HCT116 (cell line): ENCODE measurements around the gene NDUFS5. TPM values are rescaled to one million over a fixed set of nuclear protein-coding genes. Genes with fewer than 3 reads are reported as not detected.

Experiments used
- ATAC-seq: fragments of 200-7000 bp; cut with Tn5 transposase; 2 replicates; pipeline ENCODE4 v1.9.1; 2020; ENCODE audit warnings: mild to moderate bottlenecking, moderate library complexity
- BruUV-seq: library from RNA; stranded (reverse); fragments of 400-500 nt; replicated peaks from 2 replicates; lab custom pipeline; 2021; lab: Mats Ljungman, UMichigan
- CTCF ChIA-PET: fragments of 300-600 bp; sonication (Branson Sonifier 250); formaldehyde crosslinking; loops from one replicate; lab custom pipeline; 2021; ENCODE audit warnings: antibody characterized with exemption; lab: Charles Lee
- POLR2A ChIA-PET: fragments of 300-600, 350-600 bp; sonication (Branson Sonifier 250); formaldehyde crosslinking; loops from one replicate; lab custom pipeline; 2021; ENCODE audit warnings: antibody characterized with exemption; lab: Charles Lee
- RAD21 ChIA-PET, 2 experiments: fragments of 300-600 bp; sonication (Branson Sonifier 250); formaldehyde crosslinking; loops; one replicate each; lab custom pipeline; 2023; ENCODE audit warnings: low total read pairs in 2 of 2; ENCODE audit not compliant: uncharacterized antibody in 2 of 2, unreplicated experiment in 2 of 2, low non-redundant PET in 1 of 2; lab: Charles Lee
- DNase-seq: peaks from one replicate; pipeline ENCODE4 v3.0.0-alpha.2; 2010; ENCODE audit warnings: low read depth, low spot score
- H2AFZ ChIP-seq: fragments of 200-600 bp; shearing (Covaris generic), sonication (generic); 2 replicates; pipeline ENCODE4 v1.6.1; 2017; ENCODE audit warnings: low read depth, mixed run types, mixed read lengths, antibody characterized with exemption, low read length; ENCODE audit not compliant: poor library complexity, severe bottlenecking
- H3K27ac ChIP-seq: 2 replicates; pipeline ENCODE4 v1.5.1; 2012; ENCODE audit warnings: low read depth, low read length
- H3K27me3 ChIP-seq: fragments of 200-600 bp; sonication (generic); 2 replicates; pipeline ENCODE4 v1.6.1; 2016; ENCODE audit warnings: mixed run types, low read length, mixed read lengths; ENCODE audit not compliant: insufficient read depth
- H3K36me3 ChIP-seq, 2 experiments: fragments of 200-500 bp in 1 of 2; fragments of 200-600 bp in 1 of 2; sonication (Bioruptor generic) in 1 of 2; sonication (generic) in 1 of 2; 2 replicates each; pipeline versions ENCODE4 v1.5.1 to v1.6.1; 2014 to 2016; ENCODE audit warnings: low read length in 2 of 2, inconsistent platforms in 1 of 2, mixed read lengths in 1 of 2, mixed run types in 1 of 2; ENCODE audit not compliant: insufficient read depth in 2 of 2, control insufficient read depth in 1 of 2
- H3K4me1 ChIP-seq, 2 experiments: fragments of 200-600 bp in 1 of 2; sonication (generic) in 1 of 2; 2 replicates each; pipeline versions ENCODE4 v1.5.1 to v1.6.1; 2012 to 2017; ENCODE audit warnings: low read length in 2 of 2, inconsistent platforms in 1 of 2, mild to moderate bottlenecking in 1 of 2, mixed read lengths in 1 of 2, mixed run types in 1 of 2, moderate library complexity in 1 of 2; ENCODE audit not compliant: insufficient read depth in 2 of 2, control insufficient read depth in 1 of 2
- H3K4me2 ChIP-seq: fragments of 200-600 bp; sonication (generic); 2 replicates; pipeline ENCODE4 v1.6.1; 2017; ENCODE audit warnings: mixed run types, low read length, mixed read lengths
- H3K4me3 ChIP-seq, 2 experiments: fragments of 200-600 bp in 1 of 2; sonication (generic) in 1 of 2; replicated peaks in 1 of 2; 2 replicates each; pipeline ENCODE4 v1.5.1; 2011 to 2016; ENCODE audit warnings: low read length in 2 of 2, control low read depth in 1 of 2, low read depth in 1 of 2, mild to moderate bottlenecking in 1 of 2, mixed read lengths in 1 of 2, mixed run types in 1 of 2
- H3K79me2 ChIP-seq: fragments of 200-600 bp; sonication (generic); 2 replicates; pipeline ENCODE4 v1.6.1; 2017; ENCODE audit warnings: mild to moderate bottlenecking, mixed run types, low read length, moderate library complexity, mixed read lengths; ENCODE audit not compliant: insufficient read depth
- H3K9ac ChIP-seq: fragments of 200-600 bp; sonication (generic); 2 replicates; pipeline ENCODE4 v1.6.1; 2016; ENCODE audit warnings: low read length, mixed read lengths
- H3K9me2 ChIP-seq: fragments of 200-600 bp; sonication (generic), shearing (Covaris generic); 2 replicates; pipeline ENCODE4 v1.6.1; 2017; ENCODE audit warnings: mixed run types, mild to moderate bottlenecking, moderate library complexity; ENCODE audit not compliant: insufficient read depth
- H3K9me3 ChIP-seq, 2 experiments: fragments of 200-500 bp in 1 of 2; fragments of 200-600 bp in 1 of 2; sonication (Bioruptor generic) in 1 of 2; sonication (generic) in 1 of 2; 2 replicates each; pipeline ENCODE4 v1.6.1; 2014 to 2017; ENCODE audit warnings: low read length in 2 of 2, mixed read lengths in 2 of 2, inconsistent platforms in 1 of 2, low read depth in 1 of 2, mild to moderate bottlenecking in 1 of 2, mixed run types in 1 of 2, moderate library complexity in 1 of 2; ENCODE audit not compliant: control insufficient read depth in 1 of 2, insufficient read depth in 1 of 2
- H4K20me1 ChIP-seq: fragments of 200-600 bp; sonication (generic), shearing (Covaris generic); 2 replicates; pipeline ENCODE4 v1.6.1; 2017; ENCODE audit warnings: mixed run types, mild to moderate bottlenecking, moderate library complexity; ENCODE audit not compliant: insufficient read depth
- EGR1 ChIP-seq: IDR thresholded peaks from 2 replicates; pipeline ENCODE4 v1.6.1; 2012; ENCODE audit warnings: low read depth
- EZH2 ChIP-seq: fragments of 200-600 bp; sonication (generic); IDR thresholded peaks from 2 replicates; pipeline ENCODE4 v1.6.1; 2017; ENCODE audit warnings: antibody characterized with exemption, mixed run types
- EZH2phosphoT487 ChIP-seq: fragments of 200-600 bp; IDR thresholded peaks from 2 replicates; pipeline ENCODE4 v1.6.1; 2018; ENCODE audit warnings: antibody characterized with exemption, borderline replicate concordance
- JUND ChIP-seq: IDR thresholded peaks from 2 replicates; pipeline ENCODE4 v1.6.1; 2012
- POLR2A ChIP-seq: IDR thresholded peaks from 2 replicates; pipeline ENCODE4 v1.7.0; 2011; ENCODE audit warnings: borderline replicate concordance; ENCODE audit not compliant: insufficient read depth, insufficient read length; ENCODE audit errors: extremely low read depth
- RAD21 ChIP-seq: IDR thresholded peaks from 2 replicates; pipeline ENCODE4 v1.6.1; 2012; ENCODE audit warnings: low read depth, mild to moderate bottlenecking
- ZNF274 ChIP-seq: fragments of 200-500 bp; sonication (Bioruptor generic); IDR thresholded peaks from 2 replicates; pipeline ENCODE4 v1.6.1; 2014; ENCODE audit warnings: mild to moderate bottlenecking, low read depth, low read length, inconsistent platforms
- intact Hi-C: fragments of 100-400 bp; cut with micrococcal nuclease; formaldehyde crosslinking; loops from 2 replicates; pipeline ENCODE4 v1.10.0; 2022
- total RNA-seq: library from RNA; stranded (reverse); gene quantifications from one replicate; pipeline ENCODE4 v1.2.1, GENCODE V29; 2021; ENCODE audit not compliant: unreplicated experiment
- TF ChIP-seq, protein P1 (sequence below), 3 experiments: fragments of 200-600 bp in 1 of 3; sonication (generic) in 1 of 3; IDR thresholded peaks in 2 of 3; conservative IDR thresholded peaks in 1 of 3; 2 replicates each; pipeline ENCODE4 v1.5.1; 2012 to 2017; ENCODE audit warnings: low read depth in 2 of 3, low read length in 2 of 3, antibody characterized with exemption in 1 of 3, borderline replicate concordance in 1 of 3, control low read depth in 1 of 3, mild to moderate bottlenecking in 1 of 3, mixed read lengths in 1 of 3, mixed run types in 1 of 3, moderate library complexity in 1 of 3; ENCODE audit not compliant: insufficient read depth in 1 of 3

The NDUFS5 gene
- total RNA-seq, 1 experiment from 2014 or later = 263 TPM

DNA sequence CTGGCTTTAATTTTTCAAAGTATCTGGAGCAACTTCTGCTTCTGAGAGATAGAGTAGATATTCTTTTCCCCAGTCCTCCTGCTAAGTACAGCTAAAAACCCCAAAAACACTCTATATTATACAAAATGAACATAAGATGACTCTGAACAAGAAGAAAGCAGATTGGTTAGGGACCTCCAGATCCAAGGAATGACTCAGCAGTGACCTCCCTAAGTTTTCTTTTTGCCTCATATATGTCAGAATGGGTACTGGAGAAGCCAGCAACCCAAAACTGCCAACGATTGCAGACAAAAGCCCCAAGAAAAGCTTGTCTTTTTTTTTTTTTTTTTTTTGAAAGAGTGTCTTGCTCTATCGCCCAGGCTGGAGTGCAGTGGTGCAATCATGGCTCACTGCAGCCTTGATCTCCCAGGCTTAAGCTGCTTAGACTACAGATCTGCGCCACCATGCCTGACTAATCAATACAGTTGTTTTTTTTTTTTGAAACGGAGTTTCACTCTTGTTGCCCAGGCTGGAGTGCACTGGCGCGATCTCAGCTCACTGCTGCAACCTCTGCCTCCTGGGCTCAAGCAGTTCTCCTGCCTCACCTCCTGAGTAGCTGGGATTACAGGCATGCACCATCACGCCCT, 22.7 kb downstream of the NDUFS5 start:
- Histone ChIP-seq H3K4me2 (no peak overlapping the region), H3K4me1 (peaks cover 4 to 5% of the 10 kb centered on the region in 2 experiments; a peak in 3 of 4 replicates), H3K27ac (no peak overlapping the region), H3K9me2 (no peaks in the 10 kb centered on the region), H3K27me3 (no peaks in the 10 kb centered on the region), H2AFZ (no peak overlapping the region), H3K36me3 (no peaks in the 10 kb centered on the region), H3K4me3 (no peak overlapping the region), H3K9ac (no peak overlapping the region), H4K20me1 (no peaks in the 10 kb centered on the region), H3K9me3 (no peaks in the 10 kb centered on the region), H3K79me2 (no peaks in the 10 kb centered on the region)
- TF ChIP-seq, protein P1, sequence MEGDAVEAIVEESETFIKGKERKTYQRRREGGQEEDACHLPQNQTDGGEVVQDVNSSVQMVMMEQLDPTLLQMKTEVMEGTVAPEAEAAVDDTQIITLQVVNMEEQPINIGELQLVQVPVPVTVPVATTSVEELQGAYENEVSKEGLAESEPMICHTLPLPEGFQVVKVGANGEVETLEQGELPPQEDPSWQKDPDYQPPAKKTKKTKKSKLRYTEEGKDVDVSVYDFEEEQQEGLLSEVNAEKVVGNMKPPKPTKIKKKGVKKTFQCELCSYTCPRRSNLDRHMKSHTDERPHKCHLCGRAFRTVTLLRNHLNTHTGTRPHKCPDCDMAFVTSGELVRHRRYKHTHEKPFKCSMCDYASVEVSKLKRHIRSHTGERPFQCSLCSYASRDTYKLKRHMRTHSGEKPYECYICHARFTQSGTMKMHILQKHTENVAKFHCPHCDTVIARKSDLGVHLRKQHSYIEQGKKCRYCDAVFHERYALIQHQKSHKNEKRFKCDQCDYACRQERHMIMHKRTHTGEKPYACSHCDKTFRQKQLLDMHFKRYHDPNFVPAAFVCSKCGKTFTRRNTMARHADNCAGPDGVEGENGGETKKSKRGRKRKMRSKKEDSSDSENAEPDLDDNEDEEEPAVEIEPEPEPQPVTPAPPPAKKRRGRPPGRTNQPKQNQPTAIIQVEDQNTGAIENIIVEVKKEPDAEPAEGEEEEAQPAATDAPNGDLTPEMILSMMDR (IDR thresholded peaks at IDR 0.05 in 2 of 3, conservative IDR thresholded peaks at IDR 0.05 in 1 of 3; ENCODE audit: borderline replicate concordance in 1 of 3, insufficient read depth in 1 of 3, low read depth in 2 of 3, low read length in 2 of 3) = no peak
- TF ChIP-seq RAD21 (no peak), EGR1 (no peak), JUND (no peak), POLR2A (no peak), EZH2phosphoT487 (no peak), EZH2 (no peak), ZNF274 (no peak)
- no TSS peak for BruUV-seq
- ChIA-PET CTCF (no interaction called here), POLR2A (interaction anchor here (0.6 to 1.5 kb wide), 2 partner anchors 17 to 23 kb away, joined by 3 read pairs; partner anchors contain the start of gene NDUFS5), RAD21 (no interaction called here)
- intact Hi-C loops = no loop called here
- ATAC-seq = no peak
- DNase-seq = no peak
